Breast epithelium (tissue), 3 donors: ENCODE data around the gene OR51G1.

ENCODE experiments used
- POLR2AphosphoS5 ChIP-seq, 3 donors: sonication (generic); formaldehyde crosslinking; IDR thresholded peaks; one replicate each; pipeline ENCODE4 v1.6.1; 2017; ENCODE audit warnings: antibody characterized with exemption in 3 of 3
- TF ChIP-seq, protein P1 (sequence below), 3 donors: fragments of 450-650 bp; IDR thresholded peaks; one replicate each; pipeline ENCODE4 v1.5.1; 2016 to 2017; ENCODE audit warnings: antibody characterized with exemption in 3 of 3, mild to moderate bottlenecking in 3 of 3, moderate library complexity in 3 of 3

DNA sequence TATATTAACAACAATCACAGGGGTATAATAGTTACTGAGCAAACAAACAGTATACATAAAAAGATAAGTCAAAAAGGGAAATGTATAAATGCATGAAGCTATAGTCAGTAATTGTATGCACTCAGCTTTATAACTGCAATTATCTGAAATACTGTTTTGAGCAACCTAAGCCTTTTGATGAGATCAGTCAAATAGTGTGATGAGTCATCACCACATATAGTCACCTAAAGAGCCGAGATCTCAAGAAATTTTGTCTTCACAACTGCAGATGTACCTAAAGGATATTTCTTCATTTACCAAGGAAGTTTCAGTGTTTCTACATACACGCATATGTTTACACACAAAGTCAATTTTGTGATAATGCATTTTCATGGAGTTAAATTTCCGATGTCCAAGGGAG is 36.7 kb upstream of the OR51G1 start:
- TF ChIP-seq, protein P1, sequence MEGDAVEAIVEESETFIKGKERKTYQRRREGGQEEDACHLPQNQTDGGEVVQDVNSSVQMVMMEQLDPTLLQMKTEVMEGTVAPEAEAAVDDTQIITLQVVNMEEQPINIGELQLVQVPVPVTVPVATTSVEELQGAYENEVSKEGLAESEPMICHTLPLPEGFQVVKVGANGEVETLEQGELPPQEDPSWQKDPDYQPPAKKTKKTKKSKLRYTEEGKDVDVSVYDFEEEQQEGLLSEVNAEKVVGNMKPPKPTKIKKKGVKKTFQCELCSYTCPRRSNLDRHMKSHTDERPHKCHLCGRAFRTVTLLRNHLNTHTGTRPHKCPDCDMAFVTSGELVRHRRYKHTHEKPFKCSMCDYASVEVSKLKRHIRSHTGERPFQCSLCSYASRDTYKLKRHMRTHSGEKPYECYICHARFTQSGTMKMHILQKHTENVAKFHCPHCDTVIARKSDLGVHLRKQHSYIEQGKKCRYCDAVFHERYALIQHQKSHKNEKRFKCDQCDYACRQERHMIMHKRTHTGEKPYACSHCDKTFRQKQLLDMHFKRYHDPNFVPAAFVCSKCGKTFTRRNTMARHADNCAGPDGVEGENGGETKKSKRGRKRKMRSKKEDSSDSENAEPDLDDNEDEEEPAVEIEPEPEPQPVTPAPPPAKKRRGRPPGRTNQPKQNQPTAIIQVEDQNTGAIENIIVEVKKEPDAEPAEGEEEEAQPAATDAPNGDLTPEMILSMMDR (IDR thresholded peaks at IDR 0.05), result no peak
- TF ChIP-seq POLR2AphosphoS5 (IDR thresholded peaks at IDR 0.05), result no peak
